GM12878 (cell line): ENCODE results near the gene ARMS2. TPM values are rescaled to one million over a fixed set of nuclear protein-coding genes. Genes with fewer than 3 reads are reported as not detected.

Source experiments
- ATAC-seq: fragments of 200-7000 bp; cut with Tn5 transposase; 3 replicates; pipeline ENCODE4 v1.9.1; 2020; ENCODE audit warnings: mild to moderate bottlenecking, moderate library complexity
- BruUV-seq: library from RNA; stranded (reverse); fragments of 400-500 nt; replicated peaks from 2 replicates; lab custom pipeline; 2021; lab: Mats Ljungman, UMichigan
- CTCF ChIA-PET: fragments of 300-600 bp; sonication (Branson Sonifier 250); formaldehyde crosslinking; extraction: SDS; loops from one replicate; lab custom pipeline; 2021; ENCODE audit warnings: inconsistent platforms; lab: Yijun Ruan, JAX
- POLR2A ChIA-PET: fragments of 350-600 bp; formaldehyde crosslinking; extraction: SDS; loops from one replicate; lab custom pipeline; 2021; ENCODE audit warnings: inconsistent platforms; lab: Charles Lee
- RAD21 ChIA-PET: fragments of 300-600 bp; sonication (Branson Sonifier 250); formaldehyde crosslinking; loops from one replicate; lab custom pipeline; 2023; ENCODE audit warnings: antibody characterized with exemption; ENCODE audit not compliant: unreplicated experiment; lab: Charles Lee
- SMC1A ChIA-PET: fragments of 300-600 bp; sonication (Branson Sonifier 250); formaldehyde crosslinking; loops from one replicate; lab custom pipeline; 2023; ENCODE audit not compliant: unreplicated experiment, uncharacterized antibody; lab: Charles Lee
- DNase-seq: peaks from one replicate; pipeline ENCODE4 v3.0.0-alpha.2; 2011; ENCODE audit warnings: low read depth, low spot score
- FAIRE-seq: peaks from 3 replicates; lab custom pipeline; 2011; peaks lifted over from hg19 to GRCh38; lab: Jason Lieb, UNC
- H2AFZ ChIP-seq: 2 replicates; pipeline ENCODE4 v1.6.0; 2011; ENCODE audit warnings: low read depth, low read length, control low read depth; ENCODE audit not compliant: control insufficient read depth
- H3K27ac ChIP-seq: 2 replicates; pipeline ENCODE4 v1.5.1; 2011; ENCODE audit warnings: control low read depth; ENCODE audit not compliant: control insufficient read depth, insufficient read depth
- H3K27me3 ChIP-seq, 2 experiments: replicated peaks in 1 of 2; 2 replicates each; pipeline versions ENCODE4 v1.6.0 to v1.6.1; 2011; ENCODE audit warnings: low read length in 1 of 2; ENCODE audit not compliant: control insufficient read depth in 2 of 2, insufficient read depth in 2 of 2
- H3K36me3 ChIP-seq, 2 experiments: 2 replicates each; pipeline ENCODE4 v1.5.1; 2011; ENCODE audit warnings: low read length in 1 of 2; ENCODE audit not compliant: control insufficient read depth in 2 of 2, insufficient read depth in 2 of 2
- H3K4me1 ChIP-seq: 2 replicates; pipeline ENCODE4 v1.6.1; 2011; ENCODE audit warnings: mild to moderate bottlenecking, low read length, moderate library complexity, mixed read lengths; ENCODE audit not compliant: control insufficient read depth, insufficient read depth
- H3K4me2 ChIP-seq: 2 replicates; pipeline ENCODE4 v1.6.0; 2011; ENCODE audit warnings: control low read depth; ENCODE audit not compliant: control insufficient read depth, insufficient read depth
- H3K4me3 ChIP-seq: fragments of 200-600 bp; sonication (generic); 2 replicates; pipeline ENCODE4 v1.5.1; 2016
- H3K79me2 ChIP-seq: 2 replicates; pipeline ENCODE4 v1.6.0; 2011; ENCODE audit warnings: low read length; ENCODE audit not compliant: control insufficient read depth, insufficient read depth
- H3K9ac ChIP-seq: 2 replicates; pipeline ENCODE4 v1.8.0; 2011; ENCODE audit warnings: low read length, control low read depth, mixed read lengths; ENCODE audit not compliant: control insufficient read depth, insufficient read depth
- H3K9me3 ChIP-seq: replicated peaks from 3 replicates; pipeline ENCODE4 v1.5.1; 2011; ENCODE audit warnings: mild to moderate bottlenecking, low read length; ENCODE audit not compliant: control insufficient read depth, insufficient read depth
- H4K20me1 ChIP-seq: 2 replicates; pipeline ENCODE4 v1.6.0; 2011; ENCODE audit not compliant: control insufficient read depth, insufficient read depth
- BRCA1 ChIP-seq: IDR thresholded peaks from 2 replicates; pipeline ENCODE4 v1.6.1; 2011; ENCODE audit warnings: low read depth, low read length, improper control_type of control experiment
- EP300 ChIP-seq, 2 experiments: fragments of 150-350 bp in 1 of 2; IDR thresholded peaks; 2 replicates each; pipeline ENCODE4 v1.6.1; 2011 to 2012; ENCODE audit warnings: low read depth in 2 of 2, low read length in 2 of 2, borderline replicate concordance in 1 of 2, improper control_type of control experiment in 1 of 2, inconsistent platforms in 1 of 2; ENCODE audit not compliant: control insufficient read depth in 1 of 2
- FOXM1 ChIP-seq: IDR thresholded peaks from 2 replicates; pipeline ENCODE4 v1.6.1; 2012; ENCODE audit warnings: low read depth, mild to moderate bottlenecking, inconsistent platforms, low read length, moderate library complexity
- HDAC2 ChIP-seq: fragments of 200-600 bp; sonication (generic); IDR thresholded peaks from 2 replicates; pipeline ENCODE4 v1.6.1; 2017
- HDAC6 ChIP-seq: fragments of 200-600 bp; sonication (generic); IDR thresholded peaks from one replicate; pipeline ENCODE4 v1.8.0; 2017; ENCODE audit warnings: antibody characterized with exemption; ENCODE audit not compliant: unreplicated experiment
- IRF3 ChIP-seq: fragments of 450-650 bp; IDR thresholded peaks from 2 replicates; pipeline ENCODE4 v1.6.1; 2014; ENCODE audit warnings: mild to moderate bottlenecking
- LARP7 ChIP-seq: fragments of 450-650 bp; IDR thresholded peaks from 2 replicates; pipeline ENCODE4 v1.6.1; 2017; ENCODE audit warnings: mild to moderate bottlenecking
- NFYB ChIP-seq: IDR thresholded peaks from 2 replicates; pipeline ENCODE4 v1.6.1; 2011; ENCODE audit warnings: low read depth, mild to moderate bottlenecking, low read length, improper control_type of control experiment, moderate library complexity; ENCODE audit not compliant: insufficient read depth
- PAX5 ChIP-seq: IDR thresholded peaks from 2 replicates; pipeline ENCODE4 v1.6.1; 2011; ENCODE audit warnings: low read depth, low read length, borderline replicate concordance
- POLR2AphosphoS5 ChIP-seq: IDR thresholded peaks from 2 replicates; pipeline ENCODE4 v1.6.1; 2011; ENCODE audit warnings: mild to moderate bottlenecking, low read length, inconsistent platforms
- SMC3 ChIP-seq: IDR thresholded peaks from 2 replicates; pipeline ENCODE4 v1.6.1; 2011; ENCODE audit warnings: low read length, improper control_type of control experiment, borderline replicate concordance
- SRF ChIP-seq, 2 experiments: IDR thresholded peaks; 2 replicates each; pipeline ENCODE4 v1.6.1; 2011; ENCODE audit warnings: low read depth in 2 of 2, low read length in 2 of 2, mild to moderate bottlenecking in 1 of 2, moderate library complexity in 1 of 2
- SUZ12 ChIP-seq: fragments of 200-600 bp; sonication (generic); IDR thresholded peaks from one replicate; pipeline ENCODE4 v1.6.1; 2018; ENCODE audit warnings: antibody characterized with exemption, mild to moderate bottlenecking; ENCODE audit not compliant: unreplicated experiment
- TBL1XR1 ChIP-seq: IDR thresholded peaks from 2 replicates; pipeline ENCODE4 v1.6.1; 2012; ENCODE audit warnings: low read depth, low read length, improper control_type of control experiment
- USF1 ChIP-seq: IDR thresholded peaks from 2 replicates; pipeline ENCODE4 v1.6.1; 2011; ENCODE audit warnings: borderline replicate concordance, low read depth, mild to moderate bottlenecking, moderate library complexity, mixed read lengths, low read length; ENCODE audit not compliant: insufficient read depth; ENCODE audit errors: extremely low read length
- WRNIP1 ChIP-seq: IDR thresholded peaks from 2 replicates; pipeline ENCODE4 v1.6.1; 2011; ENCODE audit warnings: low read depth, low read length, improper control_type of control experiment, borderline replicate concordance
- WGBS: methylation state at CpG from one replicate; pipeline ENCODE4 v1.1.6; 2016; ENCODE audit warnings: low lambda C conversion rate; ENCODE audit not compliant: insufficient replicate concordance, insufficient coverage; ENCODE audit errors: missing lambda C conversion rate; 5-methylcytosine and 5-hydroxymethylcytosine counted together
- in situ Hi-C: fragments of 300-500 bp; cut with MboI; formaldehyde crosslinking; loops from 9 replicates; pipeline ENCODE4 v1.14.3; 2018; ENCODE audit warnings: mixed read lengths
- intact Hi-C: fragments of 100-400 bp; cut with micrococcal nuclease; formaldehyde crosslinking; loops from one replicate; pipeline ENCODE4 v1.14.2; 2022; ENCODE audit not compliant: unreplicated experiment
- polyA plus RNA-seq, 11 experiments: library from polyadenylated mRNA; depleted of rRNA in 4 of 11; unstranded in 6 of 11; stranded (reverse) in 5 of 11; fragments of >200 nt; fragmentation: Nextera tagmentation in 4 of 11; fragmentation: Illumina TruSeq in 1 of 11; extraction: Ambion mirVana in 4 of 11; extraction: Trizol in 1 of 11; gene quantifications; 1 replicate in 1 of 11; 2 replicates in 10 of 11; pipeline versions ENCODE4 v1.2.1 to v1.2.3, GENCODE V29; 2011 to 2016; ENCODE audit warnings: inconsistent platforms in 2 of 11, missing spikeins in 2 of 11, low read depth in 1 of 11
- total RNA-seq, 4 experiments: library from RNA; depleted of rRNA in 3 of 4; stranded (reverse); fragments of >200 nt in 3 of 4; fragmentation: Illumina TruSeq in 1 of 4; extraction: Trizol in 1 of 4; gene quantifications; 2 replicates each; pipeline versions ENCODE4 v1.2.1 to v1.2.3, GENCODE V29; 2013 to 2021
- TF ChIP-seq, protein P1 (sequence below), 3 experiments: IDR thresholded peaks in 2 of 3; conservative IDR thresholded peaks in 1 of 3; 2 replicates each; pipeline ENCODE4 v1.5.1; 2011; ENCODE audit warnings: low read depth in 3 of 3, low read length in 3 of 3, mild to moderate bottlenecking in 3 of 3, control low read depth in 2 of 3, moderate library complexity in 2 of 3, inconsistent platforms in 1 of 3, mixed read lengths in 1 of 3; ENCODE audit not compliant: control insufficient read depth in 2 of 3, insufficient read depth in 1 of 3; ENCODE audit errors: extremely low read depth in 1 of 3
- TF ChIP-seq, protein P2 (sequence below): IDR thresholded peaks from 2 replicates; pipeline ENCODE4 v1.6.1; 2012; ENCODE audit warnings: low read depth, low read length, improper control_type of control experiment
- TF ChIP-seq, protein P3 (sequence below): IDR thresholded peaks from 2 replicates; pipeline ENCODE4 v1.6.1; 2011; ENCODE audit warnings: low read depth, mild to moderate bottlenecking, low read length, moderate library complexity, borderline replicate concordance; ENCODE audit errors: extremely low read depth

ARMS2 gene
- total and polyA plus RNA-seq, 10 of the 15 experiments (the other 5 are each of a cell fraction or from before 2014, with no cell fraction given) = not detected

GRCh38 chr10:122471531-122472177 is 17.2 kb downstream of the ARMS2 start:
- Histone ChIP-seq H3K27ac (no peak overlapping the region), H3K4me1 (no peaks in the 10 kb centered on the region), H3K4me3 (no peak overlapping the region), H3K4me2 (no peak overlapping the region), H3K9ac (no peak overlapping the region), H4K20me1 (no peaks in the 10 kb centered on the region), H3K79me2 (no peaks in the 10 kb centered on the region), H3K36me3 (no peaks in the 10 kb centered on the region), H3K9me3 (no peaks in the 10 kb centered on the region), H3K27me3 (peaks cover 3% of the 10 kb centered on the region in 2 experiments), H2AFZ (no peak overlapping the region)
- ChIA-PET RAD21 (no interaction called here), POLR2A (no interaction called here), SMC1A (no interaction called here), CTCF (no interaction called here)
- in situ Hi-C loops = no loop called here
- intact Hi-C loops = no loop called here
- ATAC-seq (no peak), FAIRE-seq (no peak), DNase-seq (no peak)
- BruUV-seq = no TSS peak
- WGBS = 61% methylated on average over 4 of the region's 4 CpGs
- TF ChIP-seq EP300 (IDR thresholded peaks at IDR 0.05; ENCODE audit: borderline replicate concordance in 1 of 2, control insufficient read depth in 1 of 2, low read depth in 2 of 2, low read length in 2 of 2) = no peak
- no peak for TF ChIP-seq SMC3
- TF ChIP-seq HDAC2 = no peak
- TF ChIP-seq USF1 = no peak
- TF ChIP-seq, protein P1, sequence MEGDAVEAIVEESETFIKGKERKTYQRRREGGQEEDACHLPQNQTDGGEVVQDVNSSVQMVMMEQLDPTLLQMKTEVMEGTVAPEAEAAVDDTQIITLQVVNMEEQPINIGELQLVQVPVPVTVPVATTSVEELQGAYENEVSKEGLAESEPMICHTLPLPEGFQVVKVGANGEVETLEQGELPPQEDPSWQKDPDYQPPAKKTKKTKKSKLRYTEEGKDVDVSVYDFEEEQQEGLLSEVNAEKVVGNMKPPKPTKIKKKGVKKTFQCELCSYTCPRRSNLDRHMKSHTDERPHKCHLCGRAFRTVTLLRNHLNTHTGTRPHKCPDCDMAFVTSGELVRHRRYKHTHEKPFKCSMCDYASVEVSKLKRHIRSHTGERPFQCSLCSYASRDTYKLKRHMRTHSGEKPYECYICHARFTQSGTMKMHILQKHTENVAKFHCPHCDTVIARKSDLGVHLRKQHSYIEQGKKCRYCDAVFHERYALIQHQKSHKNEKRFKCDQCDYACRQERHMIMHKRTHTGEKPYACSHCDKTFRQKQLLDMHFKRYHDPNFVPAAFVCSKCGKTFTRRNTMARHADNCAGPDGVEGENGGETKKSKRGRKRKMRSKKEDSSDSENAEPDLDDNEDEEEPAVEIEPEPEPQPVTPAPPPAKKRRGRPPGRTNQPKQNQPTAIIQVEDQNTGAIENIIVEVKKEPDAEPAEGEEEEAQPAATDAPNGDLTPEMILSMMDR (IDR thresholded peaks at IDR 0.05 in 2 of 3, conservative IDR thresholded peaks at IDR 0.05 in 1 of 3; ENCODE audit: control insufficient read depth in 2 of 3, extremely low read depth in 1 of 3, insufficient read depth in 1 of 3, low read depth in 3 of 3, low read length in 3 of 3) = no peak
- TF ChIP-seq POLR2AphosphoS5 = no peak
- no peak for TF ChIP-seq NFYB
- no peak for TF ChIP-seq SUZ12
- TF ChIP-seq HDAC6 = no peak
- TF ChIP-seq BRCA1 = no peak
- no peak for TF ChIP-seq TBL1XR1
- TF ChIP-seq FOXM1 = no peak
- no peak for TF ChIP-seq WRNIP1
- TF ChIP-seq PAX5 = no peak
- TF ChIP-seq LARP7 = no peak
- no peak for TF ChIP-seq SRF (IDR thresholded peaks at IDR 0.05; ENCODE audit: low read depth in 2 of 2, low read length in 2 of 2)
- TF ChIP-seq, protein P2, sequence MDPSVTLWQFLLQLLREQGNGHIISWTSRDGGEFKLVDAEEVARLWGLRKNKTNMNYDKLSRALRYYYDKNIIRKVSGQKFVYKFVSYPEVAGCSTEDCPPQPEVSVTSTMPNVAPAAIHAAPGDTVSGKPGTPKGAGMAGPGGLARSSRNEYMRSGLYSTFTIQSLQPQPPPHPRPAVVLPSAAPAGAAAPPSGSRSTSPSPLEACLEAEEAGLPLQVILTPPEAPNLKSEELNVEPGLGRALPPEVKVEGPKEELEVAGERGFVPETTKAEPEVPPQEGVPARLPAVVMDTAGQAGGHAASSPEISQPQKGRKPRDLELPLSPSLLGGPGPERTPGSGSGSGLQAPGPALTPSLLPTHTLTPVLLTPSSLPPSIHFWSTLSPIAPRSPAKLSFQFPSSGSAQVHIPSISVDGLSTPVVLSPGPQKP = no peak
- no peak for TF ChIP-seq IRF3
- TF ChIP-seq, protein P3, sequence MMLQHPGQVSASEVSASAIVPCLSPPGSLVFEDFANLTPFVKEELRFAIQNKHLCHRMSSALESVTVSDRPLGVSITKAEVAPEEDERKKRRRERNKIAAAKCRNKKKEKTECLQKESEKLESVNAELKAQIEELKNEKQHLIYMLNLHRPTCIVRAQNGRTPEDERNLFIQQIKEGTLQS = no peak
